ENCODE measurements around the gene LGR5. TPM values are rescaled to one million over a fixed set of nuclear protein-coding genes. Genes with fewer than 3 reads are reported as not detected.

Gene LGR5
- total RNA-seq, 1 donor, result under 0.01 TPM

- no peaks in the 10 kb centered on the region for H3K79me2 ChIP-seq (ENCODE audit: insufficient read depth, low read length)
- H3K36me3 ChIP-seq (ENCODE audit: insufficient read depth, low read length), result no peaks in the 10 kb centered on the region
- H4K20me1 ChIP-seq (ENCODE audit: insufficient read depth, low read length), result no peaks in the 10 kb centered on the region
- TF ChIP-seq, protein P1, sequence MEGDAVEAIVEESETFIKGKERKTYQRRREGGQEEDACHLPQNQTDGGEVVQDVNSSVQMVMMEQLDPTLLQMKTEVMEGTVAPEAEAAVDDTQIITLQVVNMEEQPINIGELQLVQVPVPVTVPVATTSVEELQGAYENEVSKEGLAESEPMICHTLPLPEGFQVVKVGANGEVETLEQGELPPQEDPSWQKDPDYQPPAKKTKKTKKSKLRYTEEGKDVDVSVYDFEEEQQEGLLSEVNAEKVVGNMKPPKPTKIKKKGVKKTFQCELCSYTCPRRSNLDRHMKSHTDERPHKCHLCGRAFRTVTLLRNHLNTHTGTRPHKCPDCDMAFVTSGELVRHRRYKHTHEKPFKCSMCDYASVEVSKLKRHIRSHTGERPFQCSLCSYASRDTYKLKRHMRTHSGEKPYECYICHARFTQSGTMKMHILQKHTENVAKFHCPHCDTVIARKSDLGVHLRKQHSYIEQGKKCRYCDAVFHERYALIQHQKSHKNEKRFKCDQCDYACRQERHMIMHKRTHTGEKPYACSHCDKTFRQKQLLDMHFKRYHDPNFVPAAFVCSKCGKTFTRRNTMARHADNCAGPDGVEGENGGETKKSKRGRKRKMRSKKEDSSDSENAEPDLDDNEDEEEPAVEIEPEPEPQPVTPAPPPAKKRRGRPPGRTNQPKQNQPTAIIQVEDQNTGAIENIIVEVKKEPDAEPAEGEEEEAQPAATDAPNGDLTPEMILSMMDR (IDR thresholded peaks at IDR 0.05; ENCODE audit: extremely low read depth, low read depth, low read length), result no peak
- H3K9me3 ChIP-seq (ENCODE audit: low read depth, low read length), result no peaks in the 10 kb centered on the region
- no peak overlapping the region for H3K27ac ChIP-seq (ENCODE audit: low read depth, low read length)
- H3K4me1 ChIP-seq (ENCODE audit: insufficient read depth, low read length), result peaks cover 5% of the 10 kb centered on the region
- peak overlapping the region; percentile 54 for H3K4me3 ChIP-seq (ENCODE audit: insufficient read depth, low read length)
- peak overlapping the region; percentile 74 for H3K4me2 ChIP-seq (ENCODE audit: insufficient read depth, low read length)
- peaks cover 64% of the 10 kb centered on the region for H3K27me3 ChIP-seq (ENCODE audit: insufficient read depth, low read length)
- no peak overlapping the region for H2AFZ ChIP-seq (ENCODE audit: low read length)
- DNase-seq (ENCODE audit: insufficient read length, low spot score, missing footprints), result peak; percentile 61
Observed at GRCh38 chr12:71438670-71439361, 782 bp upstream of the LGR5 start.

- Histone ChIP-seq H3K9me3 (ENCODE audit: low read depth, low read length) (no peaks in the 10 kb centered on the region), H4K20me1 (ENCODE audit: insufficient read depth, low read length) (no peaks in the 10 kb centered on the region), H3K27me3 (ENCODE audit: insufficient read depth, low read length) (peaks cover 69% of the 10 kb centered on the region), H3K4me3 (ENCODE audit: insufficient read depth, low read length) (peak overlapping the region; percentile 54), H3K4me2 (ENCODE audit: insufficient read depth, low read length) (peak overlapping the region; percentile 74), H3K4me1 (ENCODE audit: insufficient read depth, low read length) (peaks cover 5% of the 10 kb centered on the region), H3K79me2 (ENCODE audit: insufficient read depth, low read length) (no peaks in the 10 kb centered on the region), H3K27ac (ENCODE audit: low read depth, low read length) (no peak overlapping the region), H2AFZ (ENCODE audit: low read length) (no peak overlapping the region), H3K36me3 (ENCODE audit: insufficient read depth, low read length) (no peaks in the 10 kb centered on the region)
- TF ChIP-seq, protein P1 (IDR thresholded peaks at IDR 0.05; ENCODE audit: extremely low read depth, low read depth, low read length), result no peak
- DNase-seq (ENCODE audit: insufficient read length, low spot score, missing footprints), result peak; percentile 91
Observed at GRCh38 chr12:71439362-71439612, 311 bp upstream of the LGR5 start.

DNA sequence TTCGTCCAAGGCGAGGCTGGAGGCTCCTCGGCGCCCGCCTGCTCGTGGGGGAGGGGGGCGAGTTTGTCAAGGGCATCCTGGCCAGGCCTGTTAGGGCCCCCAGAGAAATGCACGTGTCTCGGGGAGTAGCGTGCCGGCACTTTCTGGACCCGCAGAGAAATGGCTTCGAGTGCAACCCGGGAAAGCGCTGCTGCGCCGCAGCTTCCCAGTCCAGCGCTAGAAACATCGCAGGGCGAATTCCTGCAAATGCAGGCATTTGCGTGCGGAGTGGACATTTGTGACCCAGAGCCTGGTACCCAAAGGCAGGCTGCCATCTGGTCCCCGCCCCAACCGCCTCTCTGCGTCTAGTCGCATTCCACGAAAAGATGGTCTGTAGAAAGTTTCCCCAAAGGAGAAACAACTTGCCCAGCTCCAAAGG, 756 bp downstream of the LGR5 start:
- Histone ChIP-seq H2AFZ (ENCODE audit: low read length) (no peak overlapping the region), H3K9me3 (ENCODE audit: low read depth, low read length) (no peaks in the 10 kb centered on the region), H3K27me3 (ENCODE audit: insufficient read depth, low read length) (peaks cover 72% of the 10 kb centered on the region), H3K4me3 (ENCODE audit: insufficient read depth, low read length) (peak overlapping the region; percentile 54), H4K20me1 (ENCODE audit: insufficient read depth, low read length) (no peaks in the 10 kb centered on the region), H3K36me3 (ENCODE audit: insufficient read depth, low read length) (no peaks in the 10 kb centered on the region), H3K27ac (ENCODE audit: low read depth, low read length) (no peak overlapping the region), H3K79me2 (ENCODE audit: insufficient read depth, low read length) (no peaks in the 10 kb centered on the region), H3K4me1 (ENCODE audit: insufficient read depth, low read length) (peaks cover 5% of the 10 kb centered on the region), H3K4me2 (ENCODE audit: insufficient read depth, low read length) (peak overlapping the region; percentile 74)
- peak; percentile 73 for DNase-seq (ENCODE audit: insufficient read length, low spot score, missing footprints)
- TF ChIP-seq, protein P1 (IDR thresholded peaks at IDR 0.05; ENCODE audit: extremely low read depth, low read depth, low read length), result no peak

DNA sequence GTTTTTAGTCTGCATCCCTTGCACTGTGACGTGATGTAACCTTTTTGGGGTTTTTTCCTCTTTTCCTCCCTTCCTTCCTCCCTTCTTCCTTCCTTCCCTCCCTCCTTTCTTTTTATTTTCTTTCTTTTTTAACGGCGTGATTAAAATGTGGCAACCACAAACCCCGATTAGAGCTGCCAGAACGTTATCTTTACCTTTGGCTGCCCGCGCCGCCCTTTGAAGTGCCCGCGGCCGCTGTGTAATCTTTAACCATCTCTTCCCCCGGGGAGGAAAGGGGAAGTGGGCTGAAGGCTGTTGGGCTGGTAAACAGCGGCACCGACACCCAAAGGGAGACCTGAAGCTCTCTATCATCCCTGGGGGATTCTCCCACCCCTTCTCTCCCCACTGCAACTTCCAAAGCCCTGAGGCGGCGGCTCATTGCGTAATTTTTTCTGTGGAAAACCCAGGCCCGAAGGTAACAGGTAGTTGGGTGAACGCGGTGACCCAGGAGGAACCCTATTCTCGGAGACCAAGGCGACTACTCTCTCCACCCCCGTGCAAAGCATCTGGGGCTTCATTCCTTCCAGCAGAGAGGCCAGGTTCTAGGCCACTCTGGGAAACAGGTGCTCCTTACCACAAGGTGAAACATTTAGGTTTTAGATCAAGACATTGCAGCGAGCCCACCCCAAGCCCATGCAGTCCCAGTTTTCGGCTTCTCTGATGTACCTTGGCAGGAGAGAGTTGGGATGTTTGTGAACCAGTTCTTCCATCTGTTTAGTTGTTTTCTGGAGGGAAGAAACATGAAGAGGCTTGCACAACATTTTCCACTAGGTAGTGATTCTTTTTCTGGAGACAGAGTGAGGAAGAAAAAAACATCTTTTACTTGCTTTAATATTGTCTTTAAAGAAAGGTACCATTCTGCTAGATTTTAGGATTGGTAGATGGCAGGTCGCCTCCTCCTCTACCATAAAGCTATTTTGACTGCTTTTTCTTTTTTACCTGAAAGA, 1.5 kb downstream of the LGR5 start:
- Histone ChIP-seq H3K4me2 (ENCODE audit: insufficient read depth, low read length) (peak overlapping the region; percentile 74), H4K20me1 (ENCODE audit: insufficient read depth, low read length) (no peaks in the 10 kb centered on the region), H3K79me2 (ENCODE audit: insufficient read depth, low read length) (no peaks in the 10 kb centered on the region), H3K27ac (ENCODE audit: low read depth, low read length) (no peak overlapping the region), H3K9me3 (ENCODE audit: low read depth, low read length) (no peaks in the 10 kb centered on the region), H3K36me3 (ENCODE audit: insufficient read depth, low read length) (no peaks in the 10 kb centered on the region), H2AFZ (ENCODE audit: low read length) (no peak overlapping the region), H3K4me1 (ENCODE audit: insufficient read depth, low read length) (peaks cover 5% of the 10 kb centered on the region), H3K27me3 (ENCODE audit: insufficient read depth, low read length) (peaks cover 78% of the 10 kb centered on the region), H3K4me3 (ENCODE audit: insufficient read depth, low read length) (no peak overlapping the region)
- TF ChIP-seq, protein P1 (IDR thresholded peaks at IDR 0.05; ENCODE audit: extremely low read depth, low read depth, low read length), result no peak
- DNase-seq (ENCODE audit: insufficient read length, low spot score, missing footprints), result peak; percentile 32
